Measurements from ENCODE around the gene BRSK2. TPM values are rescaled to one million over a fixed set of nuclear protein-coding genes. Genes with fewer than 3 reads are reported as not detected.

BRSK2 gene
- total and polyA plus RNA-seq, 7 donors: 0.19 to 0.78 (median 0.32) TPM

- no peaks in the 10 kb centered on the region for H3K27me3 ChIP-seq (ENCODE audit: insufficient read depth in 3 of 3, low read length in 2 of 3)
- peaks cover 73% of the 10 kb centered on the region for H3K4me1 ChIP-seq
- no peak overlapping the region for H3K27ac ChIP-seq
- DNase-seq (peak in 1 of 2 donors; percentile 44), ATAC-seq (no peak)
- TF ChIP-seq, protein P1, sequence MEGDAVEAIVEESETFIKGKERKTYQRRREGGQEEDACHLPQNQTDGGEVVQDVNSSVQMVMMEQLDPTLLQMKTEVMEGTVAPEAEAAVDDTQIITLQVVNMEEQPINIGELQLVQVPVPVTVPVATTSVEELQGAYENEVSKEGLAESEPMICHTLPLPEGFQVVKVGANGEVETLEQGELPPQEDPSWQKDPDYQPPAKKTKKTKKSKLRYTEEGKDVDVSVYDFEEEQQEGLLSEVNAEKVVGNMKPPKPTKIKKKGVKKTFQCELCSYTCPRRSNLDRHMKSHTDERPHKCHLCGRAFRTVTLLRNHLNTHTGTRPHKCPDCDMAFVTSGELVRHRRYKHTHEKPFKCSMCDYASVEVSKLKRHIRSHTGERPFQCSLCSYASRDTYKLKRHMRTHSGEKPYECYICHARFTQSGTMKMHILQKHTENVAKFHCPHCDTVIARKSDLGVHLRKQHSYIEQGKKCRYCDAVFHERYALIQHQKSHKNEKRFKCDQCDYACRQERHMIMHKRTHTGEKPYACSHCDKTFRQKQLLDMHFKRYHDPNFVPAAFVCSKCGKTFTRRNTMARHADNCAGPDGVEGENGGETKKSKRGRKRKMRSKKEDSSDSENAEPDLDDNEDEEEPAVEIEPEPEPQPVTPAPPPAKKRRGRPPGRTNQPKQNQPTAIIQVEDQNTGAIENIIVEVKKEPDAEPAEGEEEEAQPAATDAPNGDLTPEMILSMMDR (IDR thresholded peaks at IDR 0.05): no peak
- H3K36me3 ChIP-seq (ENCODE audit: insufficient read depth in 1 of 2, low read depth in 1 of 2): no peaks in the 10 kb centered on the region
- intact Hi-C loops (cut with DNase I): loop anchor here in 1 of 2 donors (10.0 kb wide), 1 partner anchor 232 kb away; no protein-coding TSS in a partner anchor
- WGBS, 3 donors: 54 to 59% (median 58%) methylated on average over 9 of the region's 9 CpGs
- H3K4me3 ChIP-seq: no peak overlapping the region
- no peaks in the 10 kb centered on the region for H3K9me3 ChIP-seq
Observed at GRCh38 chr11:1506981-1507380, 117.2 kb downstream of the BRSK2 start.

DNA sequence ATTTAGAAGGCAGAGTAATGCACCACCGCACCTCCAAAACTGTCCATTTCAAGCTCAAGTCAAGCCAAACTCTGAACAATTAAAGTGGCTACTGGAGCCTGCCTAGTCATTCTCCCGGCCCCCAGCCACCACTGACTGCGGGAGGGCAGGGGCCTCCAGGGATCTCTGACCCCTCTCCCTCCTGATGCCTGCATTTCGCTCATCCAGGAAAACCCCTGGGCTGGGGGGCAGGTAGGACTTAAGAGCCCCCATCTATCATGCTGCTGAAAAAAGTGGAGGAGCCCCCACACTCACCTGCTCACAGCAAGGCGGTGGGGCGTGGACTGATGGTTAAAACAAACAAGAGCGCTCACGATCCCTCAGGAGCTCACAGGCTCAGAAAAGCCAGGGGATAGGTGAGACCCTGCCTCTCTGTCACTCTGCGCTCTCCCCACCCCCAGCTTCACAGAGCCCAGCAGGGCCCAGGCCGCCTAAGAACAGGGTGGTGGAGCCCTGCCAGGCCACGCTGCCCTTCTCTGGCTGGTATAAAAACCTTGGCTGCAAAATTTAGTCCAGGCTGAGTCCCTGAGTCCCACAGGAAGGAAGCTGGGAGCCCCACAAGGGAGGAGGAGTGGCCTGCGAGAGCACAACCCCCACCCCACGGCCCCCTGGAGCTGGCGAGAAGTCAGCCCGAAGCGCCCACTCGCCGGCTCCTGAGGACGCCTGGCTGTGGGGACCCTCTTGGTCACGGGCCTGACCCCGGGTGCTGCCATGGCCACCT, 117.8 kb downstream of the BRSK2 start:
- no peaks in the 10 kb centered on the region for H3K36me3 ChIP-seq (ENCODE audit: insufficient read depth in 1 of 2, low read depth in 1 of 2)
- intact Hi-C loops (cut with DNase I): loop anchor here in 1 of 2 donors (10.0 kb wide), 1 partner anchor 233 kb away; no protein-coding TSS in a partner anchor
- DNase-seq: peak in 1 of 2 donors; percentile 76
- H3K4me3 ChIP-seq: no peak overlapping the region
- H3K9me3 ChIP-seq: no peaks in the 10 kb centered on the region
- no peaks in the 10 kb centered on the region for H3K27me3 ChIP-seq (ENCODE audit: insufficient read depth in 3 of 3, low read length in 2 of 3)
- TF ChIP-seq, protein P1 (IDR thresholded peaks at IDR 0.05): no peak
- peaks cover 68% of the 10 kb centered on the region for H3K4me1 ChIP-seq
- WGBS, 3 donors: 43 to 49% (median 48%) methylated on average over 21 of the region's 21 CpGs
- H3K27ac ChIP-seq: no peak overlapping the region
- peak in 3 of 4 donors; percentile 30 to 52 (median 35) for ATAC-seq

GRCh38 chr11:1508491-1508891, 118.8 kb downstream of the BRSK2 start:
- WGBS, 3 donors: 66 to 79% (median 76%) methylated on average over 15 of the region's 15 CpGs
- intact Hi-C loops (cut with DNase I): loop anchor here in 1 of 2 donors (10.0 kb wide), 1 partner anchor 234 kb away; no protein-coding TSS in a partner anchor
- no peak overlapping the region for H3K4me3 ChIP-seq
- TF ChIP-seq, protein P1 (IDR thresholded peaks at IDR 0.05): no peak
- H3K9me3 ChIP-seq: no peaks in the 10 kb centered on the region
- H3K27ac ChIP-seq: no peak overlapping the region
- DNase-seq (peak in 1 of 2 donors; percentile 29), ATAC-seq (no peak)
- no peaks in the 10 kb centered on the region for H3K27me3 ChIP-seq (ENCODE audit: insufficient read depth in 3 of 3, low read length in 2 of 3)
- H3K36me3 ChIP-seq (ENCODE audit: insufficient read depth in 1 of 2, low read depth in 1 of 2): no peaks in the 10 kb centered on the region
- peaks cover 64% of the 10 kb centered on the region for H3K4me1 ChIP-seq

GRCh38 chr11:1508986-1509385, 119.3 kb downstream of the BRSK2 start:
- TF ChIP-seq, protein P1 (IDR thresholded peaks at IDR 0.05): no peak
- intact Hi-C loops (cut with DNase I): loop anchor here in 1 of 2 donors (10.0 kb wide), 1 partner anchor 234 kb away; no protein-coding TSS in a partner anchor
- 73 to 93% (median 78%) methylated on average over 8 to 10 of the region's 10 CpGs for WGBS, 3 donors
- H3K4me3 ChIP-seq: no peak overlapping the region
- H3K36me3 ChIP-seq (ENCODE audit: insufficient read depth in 1 of 2, low read depth in 1 of 2): no peaks in the 10 kb centered on the region
- no peaks in the 10 kb centered on the region for H3K27me3 ChIP-seq (ENCODE audit: insufficient read depth in 3 of 3, low read length in 2 of 3)
- H3K27ac ChIP-seq: no peak overlapping the region
- H3K4me1 ChIP-seq: peaks cover 64% of the 10 kb centered on the region
- DNase-seq (peak in 1 of 2 donors; percentile 36), ATAC-seq (no peak)
- H3K9me3 ChIP-seq: no peaks in the 10 kb centered on the region
